GM23248 (cell line): ENCODE data around the gene ERICH4.

Source experiments
- EZH2 ChIP-seq: fragments of 200-600 bp; sonication (generic); IDR thresholded peaks from 2 replicates; pipeline ENCODE4 v1.6.1; 2018; ENCODE audit warnings: antibody characterized with exemption, mild to moderate bottlenecking; ENCODE audit not compliant: insufficient read depth, poor library complexity, severe bottlenecking
- EZH2phosphoT487 ChIP-seq: fragments of 200-600 bp; sonication (generic); IDR thresholded peaks from 2 replicates; pipeline ENCODE4 v1.6.1; 2018; ENCODE audit warnings: antibody characterized with exemption, moderate library complexity, mild to moderate bottlenecking, low read depth; ENCODE audit not compliant: insufficient read depth

DNA sequence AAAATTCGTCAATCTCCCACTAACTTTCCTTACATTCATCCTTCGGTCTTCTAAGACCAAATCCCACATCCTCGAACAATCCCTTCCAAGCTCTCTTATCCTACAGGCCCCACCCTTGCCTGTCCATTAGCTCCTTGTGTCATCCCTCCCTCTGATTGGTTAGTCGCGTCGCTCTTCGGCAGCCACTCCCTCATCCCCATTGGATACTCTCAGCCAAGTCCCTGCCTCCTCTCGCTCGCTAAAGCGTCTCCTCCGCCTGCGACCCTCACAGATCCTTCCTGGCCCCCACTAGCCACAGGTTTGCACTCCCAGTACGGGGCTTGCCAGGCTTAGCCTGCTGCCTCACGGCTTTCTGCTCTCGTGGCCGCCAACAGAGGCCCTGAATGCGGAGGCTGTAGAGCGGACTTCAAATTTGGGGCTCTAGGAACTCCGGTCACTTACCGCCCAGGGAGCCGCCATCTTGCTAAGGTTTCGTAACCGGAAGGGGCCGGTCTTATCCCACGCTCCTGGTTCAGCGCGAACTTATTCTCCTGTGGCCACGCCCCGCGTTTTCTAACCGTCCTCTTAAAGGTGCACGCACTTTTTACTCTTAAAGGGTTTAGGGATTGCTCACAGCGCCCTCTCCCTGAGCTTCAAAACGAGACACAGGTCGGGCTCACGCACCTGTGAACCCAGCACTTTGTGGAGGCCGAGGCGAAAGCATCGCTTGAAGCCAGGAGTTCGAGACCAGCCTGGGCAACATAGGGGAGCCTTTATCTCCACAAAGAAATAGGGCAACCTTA is 3.3 kb upstream of the ERICH4 start, which contains the start of gene DMAC2:
- TF ChIP-seq EZH2 = no peak
- no peak for TF ChIP-seq EZH2phosphoT487
